A673 (cell line): ENCODE results near the gene CAPN13. TPM values are rescaled to one million over a fixed set of nuclear protein-coding genes. Genes with fewer than 3 reads are reported as not detected.

ENCODE experiments used
- BruUV-seq: library from RNA; stranded (reverse); fragments of 400-500 nt; replicated peaks from 2 replicates; lab custom pipeline; 2021; lab: Mats Ljungman, UMichigan
- CTCF ChIA-PET: fragments of 300-600 bp; sonication (Branson Sonifier 250); formaldehyde crosslinking; loops from one replicate; lab custom pipeline; 2022; ENCODE audit warnings: antibody characterized with exemption; lab: Charles Lee
- POLR2A ChIA-PET: fragments of 300-600 bp; sonication (Branson Sonifier 250); formaldehyde crosslinking; loops from one replicate; lab custom pipeline; 2022; ENCODE audit warnings: antibody characterized with exemption; ENCODE audit not compliant: low non-redundant PET; lab: Charles Lee
- DNase-seq: peaks from one replicate; pipeline ENCODE4 v3.0.0-alpha.2; 2015; ENCODE audit warnings: low spot score
- H3K27ac ChIP-seq: fragments of 200-600 bp; sonication (generic); 2 replicates; pipeline ENCODE4 v1.5.1; 2016; ENCODE audit warnings: mixed run types, low read depth, mild to moderate bottlenecking, mixed read lengths, antibody characterized with exemption, low read length; ENCODE audit not compliant: poor library complexity, severe bottlenecking
- H3K27me3 ChIP-seq: fragments of 200-600 bp; sonication (generic); replicated peaks from 2 replicates; pipeline ENCODE4 v1.6.1; 2017; ENCODE audit warnings: mixed run types, low read depth, mild to moderate bottlenecking, mixed read lengths, antibody characterized with exemption, low read length; ENCODE audit not compliant: insufficient read depth, poor library complexity
- H3K36me3 ChIP-seq: fragments of 200-600 bp; sonication (generic); 2 replicates; pipeline ENCODE4 v1.6.1; 2016; ENCODE audit warnings: mixed run types, mild to moderate bottlenecking, mixed read lengths, antibody characterized with exemption, low read length; ENCODE audit not compliant: insufficient read depth, poor library complexity, severe bottlenecking
- H3K4me1 ChIP-seq: fragments of 200-600 bp; sonication (generic); 2 replicates; pipeline ENCODE4 v1.6.1; 2017; ENCODE audit warnings: mixed run types, mild to moderate bottlenecking, mixed read lengths, antibody characterized with exemption, low read length; ENCODE audit not compliant: insufficient read depth, poor library complexity, severe bottlenecking
- H3K4me3 ChIP-seq: fragments of 200-600 bp; sonication (generic); 2 replicates; pipeline ENCODE4 v1.5.1; 2016; ENCODE audit warnings: low read depth, mixed run types, mild to moderate bottlenecking, mixed read lengths, low read length; ENCODE audit not compliant: poor library complexity, severe bottlenecking
- H3K9me3 ChIP-seq: fragments of 200-600 bp; sonication (generic); 2 replicates; pipeline ENCODE4 v1.6.1; 2016; ENCODE audit warnings: mixed run types, low read depth, mild to moderate bottlenecking, mixed read lengths, antibody characterized with exemption, low read length; ENCODE audit not compliant: poor library complexity, severe bottlenecking
- EZH2 ChIP-seq: fragments of 200-600 bp; sonication (generic); IDR thresholded peaks from 2 replicates; pipeline ENCODE4 v1.6.1; 2017; ENCODE audit warnings: borderline replicate concordance, low read depth, mild to moderate bottlenecking, mixed read lengths, antibody characterized with exemption, low read length; ENCODE audit not compliant: poor library complexity, severe bottlenecking
- intact Hi-C: fragments of 100-400 bp; cut with micrococcal nuclease; formaldehyde crosslinking; loops from one replicate; pipeline ENCODE4 v1.10.0; 2022; ENCODE audit not compliant: unreplicated experiment
- total RNA-seq: library from RNA; stranded (reverse); gene quantifications from 2 replicates; pipeline ENCODE4 v1.2.3, GENCODE V29; 2021
- TF ChIP-seq, protein P1 (sequence below): fragments of 300-800, 200-600 bp; sonication (generic); conservative IDR thresholded peaks from 2 replicates; pipeline ENCODE4 v1.5.1; 2017; ENCODE audit warnings: low read depth, mild to moderate bottlenecking, antibody characterized with exemption, low read length, moderate library complexity, mixed read lengths

The CAPN13 gene
- total RNA-seq, 1 experiment from 2014 or later, result not detected

DNA sequence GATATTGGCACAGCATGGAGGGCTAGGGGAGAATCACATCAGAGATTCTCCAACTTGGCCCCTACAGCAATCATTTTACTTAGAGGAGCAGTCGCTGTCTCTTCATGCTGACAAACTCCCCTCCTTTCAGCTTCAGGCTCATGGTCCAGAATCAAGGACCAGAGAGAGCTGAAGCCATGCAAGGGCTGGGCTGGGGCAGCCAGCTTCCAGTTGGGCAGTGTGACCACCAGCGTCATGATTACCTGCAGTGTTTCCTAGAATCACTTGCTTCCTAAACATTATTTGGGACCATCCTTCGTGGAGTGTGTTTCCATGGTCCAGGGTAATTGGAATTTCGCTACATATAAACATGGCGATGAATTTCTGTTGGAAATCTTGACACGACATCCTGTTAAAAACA, 54.4 kb downstream of the CAPN13 start:
- no peak for DNase-seq
- TF ChIP-seq, protein P1, sequence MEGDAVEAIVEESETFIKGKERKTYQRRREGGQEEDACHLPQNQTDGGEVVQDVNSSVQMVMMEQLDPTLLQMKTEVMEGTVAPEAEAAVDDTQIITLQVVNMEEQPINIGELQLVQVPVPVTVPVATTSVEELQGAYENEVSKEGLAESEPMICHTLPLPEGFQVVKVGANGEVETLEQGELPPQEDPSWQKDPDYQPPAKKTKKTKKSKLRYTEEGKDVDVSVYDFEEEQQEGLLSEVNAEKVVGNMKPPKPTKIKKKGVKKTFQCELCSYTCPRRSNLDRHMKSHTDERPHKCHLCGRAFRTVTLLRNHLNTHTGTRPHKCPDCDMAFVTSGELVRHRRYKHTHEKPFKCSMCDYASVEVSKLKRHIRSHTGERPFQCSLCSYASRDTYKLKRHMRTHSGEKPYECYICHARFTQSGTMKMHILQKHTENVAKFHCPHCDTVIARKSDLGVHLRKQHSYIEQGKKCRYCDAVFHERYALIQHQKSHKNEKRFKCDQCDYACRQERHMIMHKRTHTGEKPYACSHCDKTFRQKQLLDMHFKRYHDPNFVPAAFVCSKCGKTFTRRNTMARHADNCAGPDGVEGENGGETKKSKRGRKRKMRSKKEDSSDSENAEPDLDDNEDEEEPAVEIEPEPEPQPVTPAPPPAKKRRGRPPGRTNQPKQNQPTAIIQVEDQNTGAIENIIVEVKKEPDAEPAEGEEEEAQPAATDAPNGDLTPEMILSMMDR, result no peak
- no peak for TF ChIP-seq EZH2
- Histone ChIP-seq H3K9me3 (no peaks in the 10 kb centered on the region), H3K4me3 (no peak overlapping the region), H3K27ac (no peak overlapping the region), H3K36me3 (no peaks in the 10 kb centered on the region), H3K27me3 (peaks cover 19% of the 10 kb centered on the region), H3K4me1 (no peaks in the 10 kb centered on the region)
- intact Hi-C loops, result no loop called here
- CTCF ChIA-PET, result no interaction called here
- BruUV-seq, result no TSS peak
- POLR2A ChIA-PET, result no interaction called here

DNA sequence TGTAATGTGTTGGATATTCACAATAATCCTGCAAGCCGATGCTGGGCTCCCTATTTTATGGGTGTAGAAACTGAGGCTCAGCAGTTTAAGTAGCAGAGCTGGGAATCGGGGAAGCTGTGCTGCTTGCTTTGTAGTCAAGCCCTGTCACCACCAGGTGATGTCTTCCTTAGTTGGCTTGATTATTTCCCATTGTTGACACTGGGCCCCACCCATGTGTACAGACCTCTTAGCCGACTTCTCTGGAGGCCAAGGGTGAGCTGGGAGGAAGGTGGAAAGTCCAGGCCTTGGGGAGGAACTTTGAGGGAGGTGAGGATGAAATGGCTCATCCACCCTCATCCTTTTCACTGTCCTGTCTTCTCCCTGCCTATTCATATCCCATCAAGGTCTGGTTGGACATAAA, 60.0 kb downstream of the CAPN13 start:
- Histone ChIP-seq H3K27me3 (peaks cover 18% of the 10 kb centered on the region), H3K9me3 (no peaks in the 10 kb centered on the region), H3K36me3 (no peaks in the 10 kb centered on the region), H3K27ac (no peak overlapping the region), H3K4me3 (no peak overlapping the region), H3K4me1 (no peaks in the 10 kb centered on the region)
- TF ChIP-seq, protein P1, result no peak
- TF ChIP-seq EZH2, result no peak
- intact Hi-C loops, result no loop called here
- BruUV-seq, result no TSS peak
- POLR2A ChIA-PET, result no interaction called here
- DNase-seq, result no peak
- CTCF ChIA-PET, result no interaction called here

DNA sequence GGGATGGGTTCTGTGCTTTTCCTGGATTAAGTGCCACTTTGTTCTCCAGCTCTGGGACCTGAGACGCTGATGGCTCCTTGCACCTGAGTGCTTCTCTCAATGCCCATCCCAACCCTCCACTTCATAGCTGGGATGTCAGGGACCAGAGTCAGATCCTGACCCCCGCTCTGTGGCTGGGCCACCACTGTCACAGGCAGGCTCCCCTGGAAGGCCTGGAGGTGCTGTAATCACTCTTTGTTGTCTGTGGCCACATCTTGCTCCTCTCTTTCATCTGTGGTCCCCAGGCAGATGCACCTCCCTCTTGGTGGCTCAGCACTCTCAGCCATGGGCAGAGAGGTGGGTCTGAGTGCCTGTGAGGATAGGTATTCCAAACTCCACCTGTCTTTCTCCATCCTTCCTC, 62.4 kb downstream of the CAPN13 start:
- no peak overlapping the region for H3K27ac ChIP-seq
- H3K4me3 ChIP-seq, result no peak overlapping the region
- H3K4me1 ChIP-seq, result no peaks in the 10 kb centered on the region
- ChIA-PET POLR2A (no interaction called here), CTCF (no interaction called here)
- intact Hi-C loops, result no loop called here
- no TSS peak for BruUV-seq
- no peak for DNase-seq
- H3K27me3 ChIP-seq, result peaks cover 14% of the 10 kb centered on the region
- H3K9me3 ChIP-seq, result no peaks in the 10 kb centered on the region
- no peaks in the 10 kb centered on the region for H3K36me3 ChIP-seq
- TF ChIP-seq, protein P1, result no peak
- no peak for TF ChIP-seq EZH2
